SW 1271 (cell line): ENCODE data around the gene ERBIN.
"Not testable (repeated sequence)": the region's sequence is repeated elsewhere in the genome, so short reads cannot be mapped to it uniquely, and the experiment has no call there.

Experiments
- DNase-seq, 2 experiments: peaks; one replicate each; lab custom pipeline; 2025; lab: John Stamatoyannopoulos, UW

The ERBIN gene

DNA sequence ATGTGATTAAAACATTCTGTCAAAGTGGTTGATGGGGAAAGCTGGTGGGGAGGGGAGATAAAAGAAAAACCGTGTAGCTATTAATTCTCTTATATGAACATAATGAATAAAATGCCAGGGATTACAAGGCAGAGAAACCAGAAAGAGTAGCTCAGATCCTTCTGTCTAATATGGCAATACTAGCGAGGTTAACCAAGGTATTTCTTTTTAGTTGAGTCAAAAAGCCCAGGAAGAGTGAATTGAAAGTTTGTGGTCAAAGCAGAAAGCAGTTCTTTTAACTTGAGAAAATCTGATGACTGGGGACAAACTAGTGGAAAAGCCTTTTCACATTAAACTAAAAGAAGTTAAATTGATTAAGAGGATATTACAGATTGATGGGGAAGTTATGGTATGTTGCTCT, 76.0 kb downstream of the ERBIN start:
- no peak for DNase-seq

DNA sequence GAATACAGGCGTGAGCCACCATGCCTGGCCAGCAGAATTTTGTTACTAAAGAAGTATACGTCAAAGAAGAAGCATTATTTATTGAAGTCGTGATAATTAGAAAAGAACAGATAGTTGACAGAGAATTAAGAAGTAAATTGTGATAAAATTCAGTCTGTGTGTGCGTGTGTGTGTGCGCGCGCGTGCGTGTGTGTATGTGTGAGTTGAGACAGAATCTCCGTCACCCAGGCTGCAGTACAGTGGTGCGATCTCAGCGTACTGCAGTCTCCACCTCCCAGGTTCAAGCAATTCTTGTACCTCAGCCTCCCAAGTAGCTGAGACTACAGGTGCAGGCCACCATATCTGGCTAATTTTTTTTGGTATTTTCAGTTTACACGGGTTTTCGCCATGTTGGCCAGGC, 77.8 kb downstream of the ERBIN start:
- no peak for DNase-seq

DNA sequence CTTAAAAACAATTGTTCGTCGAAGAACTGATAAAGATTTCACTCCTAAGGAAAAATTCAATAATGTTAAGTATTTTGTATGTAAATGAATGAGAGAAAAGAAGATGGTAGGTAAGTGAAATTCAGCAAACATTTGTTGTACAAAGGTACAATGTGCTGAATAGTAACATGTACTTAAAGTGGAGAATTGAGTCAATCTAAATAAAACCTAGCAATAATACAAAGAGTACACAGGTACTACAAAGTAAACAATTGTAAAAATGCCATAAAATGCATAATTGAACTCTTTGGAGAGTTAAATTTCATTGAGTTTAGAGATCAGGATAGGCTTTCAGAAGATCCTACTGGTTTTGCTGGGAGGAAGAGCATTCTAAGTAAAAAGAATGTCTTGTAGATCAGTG, 82.9 kb downstream of the ERBIN start:
- DNase-seq = no peak

DNA sequence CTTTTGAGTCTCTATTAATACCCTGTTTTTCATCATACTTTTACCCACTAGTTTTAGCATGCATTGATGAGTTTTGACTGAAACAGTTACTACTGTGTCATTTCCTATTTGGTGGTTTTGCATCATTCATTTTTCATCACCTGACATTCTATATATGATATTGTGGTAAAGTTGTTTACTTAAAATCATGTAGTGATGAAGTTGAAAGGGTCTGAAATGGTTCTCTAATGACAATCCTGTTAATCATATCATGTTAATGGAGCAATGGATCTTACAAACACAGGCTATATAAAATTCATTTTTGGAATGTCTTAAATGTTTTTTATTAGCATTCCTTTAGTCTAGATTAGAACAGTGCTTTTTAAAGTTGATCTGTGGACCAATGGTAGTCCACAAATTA, 84.1 kb downstream of the ERBIN start:
- no peak for DNase-seq

DNA sequence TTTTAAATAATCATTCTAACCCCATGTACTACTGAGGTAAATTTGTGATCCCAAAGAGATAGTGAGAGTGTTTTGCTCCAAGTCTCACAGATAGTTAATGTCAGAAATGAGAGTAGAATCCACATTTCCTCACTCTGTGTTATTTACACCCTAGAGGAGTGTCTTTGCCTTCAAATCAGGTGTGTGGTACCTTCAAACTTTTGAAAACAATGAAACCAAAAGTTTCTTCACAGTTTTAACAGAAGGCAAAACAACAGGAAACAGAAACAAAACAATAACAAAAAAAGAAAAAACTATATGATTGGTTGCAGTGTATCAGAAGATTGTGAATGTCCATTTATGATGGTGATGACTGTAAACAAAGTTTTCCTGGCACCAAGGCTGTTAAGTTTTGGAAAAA, 85.9 kb downstream of the ERBIN start:
- no peak for DNase-seq

DNA sequence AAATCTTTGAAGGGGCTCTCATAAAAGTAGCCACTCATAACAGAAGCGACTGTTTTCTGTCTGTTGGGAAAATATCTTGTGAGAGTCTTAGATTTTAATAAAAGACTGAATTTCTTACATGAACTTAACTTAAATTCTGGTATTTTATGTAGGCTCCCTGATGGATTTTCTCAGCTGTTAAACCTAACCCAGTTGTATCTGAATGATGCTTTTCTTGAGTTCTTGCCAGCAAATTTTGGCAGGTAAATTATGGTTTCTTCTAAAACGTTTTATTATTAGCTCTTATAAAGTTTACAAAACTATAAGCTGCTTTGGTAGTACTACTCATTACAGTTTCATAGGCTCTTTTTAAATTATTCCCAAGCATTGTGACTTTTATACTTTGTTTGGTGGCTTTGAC, 87.0 kb downstream of the ERBIN start:
- no peak for DNase-seq

DNA sequence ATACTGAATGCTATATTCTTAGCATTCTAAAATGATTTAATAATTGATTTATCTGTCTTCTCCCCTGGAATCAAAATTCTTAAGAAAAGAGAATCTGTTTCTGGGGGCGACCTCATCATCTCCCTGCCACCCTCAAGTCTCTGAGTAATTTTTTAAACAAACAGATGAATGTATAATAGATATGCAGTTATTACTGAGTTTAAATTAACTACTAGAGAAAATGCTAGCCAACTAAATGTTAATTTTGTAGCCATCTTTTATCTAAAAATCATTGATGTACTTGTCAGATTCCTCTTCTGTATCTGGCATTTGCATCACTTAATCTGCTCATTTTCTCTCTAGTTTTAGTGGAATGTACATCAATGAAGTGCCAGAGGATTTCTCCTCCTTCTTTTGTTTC, 87.5 kb downstream of the ERBIN start:
- DNase-seq = no peak

DNA sequence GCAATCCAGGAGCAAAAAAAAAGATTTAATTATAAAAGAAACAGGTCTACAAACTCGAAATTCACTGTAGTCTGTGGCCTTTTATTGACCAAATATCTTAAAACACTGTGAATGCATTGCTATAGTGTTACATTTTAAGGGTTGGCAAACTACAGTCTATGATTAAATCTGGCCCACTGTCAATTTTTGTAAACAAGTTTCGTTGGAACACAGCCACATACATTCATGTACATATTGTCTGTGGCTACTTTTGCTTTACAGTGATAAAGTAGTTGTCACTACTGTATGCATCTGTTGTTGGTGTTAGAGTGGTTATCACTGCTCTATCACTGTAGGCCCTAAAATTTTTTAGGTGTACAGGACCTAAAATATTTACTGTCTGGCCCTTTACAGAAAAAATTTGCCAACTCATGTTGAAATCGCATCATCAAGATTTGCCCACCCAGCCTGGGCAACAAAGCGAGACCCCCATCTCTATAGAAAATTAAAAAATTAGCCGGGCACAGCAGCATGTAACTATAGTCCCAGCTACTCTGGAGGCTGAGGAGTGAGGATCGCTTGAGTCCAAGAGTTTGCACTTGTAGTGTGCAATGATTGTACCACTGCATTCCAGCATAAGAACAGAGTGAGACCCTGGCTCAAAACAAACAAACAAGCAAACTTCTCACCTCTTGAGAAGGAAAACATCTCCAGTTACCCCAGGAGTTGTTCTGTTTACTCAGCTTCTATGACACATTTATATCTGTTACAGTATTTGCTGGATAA, 89.0 kb downstream of the ERBIN start:
- no peak for DNase-seq

DNA sequence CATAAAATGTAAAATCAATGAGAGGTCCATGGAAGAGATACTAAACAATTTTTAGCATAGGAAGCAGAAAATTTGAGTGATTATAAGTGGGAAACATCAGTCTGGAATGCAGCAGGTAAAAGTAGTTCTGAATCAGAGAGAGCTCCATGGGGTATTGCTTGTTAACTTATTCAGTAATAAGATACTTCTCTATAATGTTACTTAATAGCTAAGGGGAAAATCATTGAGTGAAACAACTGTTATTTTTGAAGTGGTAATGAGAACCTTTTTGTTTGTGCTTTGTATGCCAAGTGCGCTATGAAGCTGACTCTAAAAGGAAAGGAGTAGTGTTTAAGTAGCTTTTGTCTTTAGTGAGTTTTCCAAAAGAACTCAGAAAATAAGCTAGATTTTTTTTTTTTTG, 95.2 kb downstream of the ERBIN start:
- DNase-seq = no peak

DNA sequence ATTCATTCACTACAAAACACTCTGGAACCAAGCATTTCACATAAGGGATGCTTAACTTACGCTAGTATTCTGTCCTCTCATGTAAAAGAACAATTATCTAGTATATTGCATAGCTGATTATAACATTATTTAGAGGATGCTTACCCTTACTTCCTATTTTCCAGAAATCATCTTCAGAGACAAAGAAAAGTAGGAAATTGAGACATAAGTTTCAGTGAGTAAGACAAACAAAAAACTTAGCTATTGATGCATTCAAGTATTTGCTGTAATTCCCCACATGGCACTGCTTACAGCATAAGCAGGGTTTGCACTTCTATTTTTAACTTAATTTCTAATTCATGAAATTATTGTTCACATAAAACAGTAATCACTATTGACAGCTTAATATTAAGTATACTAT, 112.9 kb downstream of the ERBIN start:
- no peak for DNase-seq

DNA sequence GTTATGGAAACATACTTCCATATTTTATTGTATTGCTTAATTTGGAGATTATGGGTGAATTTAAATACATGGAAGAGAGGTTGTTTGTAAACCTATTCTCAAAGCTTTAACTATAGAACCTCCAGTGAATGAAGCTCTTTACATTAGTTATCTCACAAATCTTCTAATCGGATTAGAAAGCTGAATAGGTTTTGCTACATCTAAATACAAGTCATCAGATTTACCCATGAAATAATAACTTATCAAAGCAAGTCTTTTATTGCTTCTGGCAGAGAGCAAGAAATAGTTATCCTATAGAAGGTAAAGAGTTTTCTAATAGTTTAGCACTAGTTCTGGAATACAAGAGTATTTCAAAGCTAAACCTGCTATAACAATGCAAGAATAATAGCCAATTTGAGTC, 113.3 kb downstream of the ERBIN start:
- no peak for DNase-seq

DNA sequence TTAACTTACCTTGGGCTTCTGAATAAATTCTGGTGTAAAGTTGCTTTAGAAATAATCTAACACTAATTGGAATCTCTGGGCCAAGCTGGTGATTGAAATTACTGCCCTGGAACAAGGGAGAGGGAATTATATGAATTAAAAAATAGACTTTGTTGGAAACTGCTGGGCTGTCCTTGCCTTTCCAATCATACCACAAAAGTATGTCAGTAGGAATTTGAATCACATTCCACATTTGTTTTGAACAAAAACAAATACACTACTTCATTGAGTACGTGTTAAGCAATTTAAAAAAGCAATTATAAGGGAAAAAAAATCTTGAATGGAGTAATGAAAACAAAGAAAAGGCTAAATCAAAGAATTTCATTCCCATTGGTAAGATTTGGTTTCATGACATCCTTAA, 115.3 kb downstream of the ERBIN start:
- DNase-seq = no peak

DNA sequence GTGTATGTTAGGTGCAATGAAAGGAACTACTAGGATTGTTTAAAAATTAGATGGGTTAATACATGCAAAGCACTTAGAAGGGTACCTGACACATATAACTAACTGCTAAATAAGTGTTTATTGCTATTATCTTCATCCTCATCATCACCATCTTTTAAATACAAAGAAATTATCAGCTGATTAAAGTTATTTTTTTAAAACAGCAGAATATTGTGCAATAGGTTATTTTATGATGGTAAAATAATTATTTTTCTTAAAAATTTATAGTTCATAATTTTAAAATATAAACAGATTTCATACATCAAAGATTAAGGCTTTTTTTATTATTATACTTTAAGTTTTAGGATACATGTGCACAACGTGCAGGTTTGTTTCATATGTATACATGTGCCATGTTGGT, 130.9 kb downstream of the ERBIN start:
- no peak for DNase-seq

DNA sequence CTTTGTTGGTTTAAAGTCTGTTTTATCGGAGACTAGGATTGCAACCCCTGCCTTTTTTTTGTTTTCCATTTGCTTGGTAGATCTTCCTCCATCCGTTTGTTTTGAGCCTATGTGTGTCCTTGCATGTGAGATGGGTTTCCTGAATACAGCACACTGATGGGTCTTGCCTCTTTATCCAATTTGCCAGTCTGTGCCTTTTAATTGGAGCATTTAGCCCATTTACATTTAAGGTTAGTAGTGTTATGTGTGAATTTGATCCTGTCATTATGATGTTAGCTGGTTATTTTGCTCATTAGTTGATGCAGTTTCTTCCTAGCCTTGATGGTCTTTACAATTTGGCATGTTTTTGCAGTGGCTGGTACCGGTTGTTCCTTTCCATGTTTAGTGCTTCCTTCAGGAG, 134.9 kb downstream of the ERBIN start:
- not testable (repeated sequence) for DNase-seq

DNA sequence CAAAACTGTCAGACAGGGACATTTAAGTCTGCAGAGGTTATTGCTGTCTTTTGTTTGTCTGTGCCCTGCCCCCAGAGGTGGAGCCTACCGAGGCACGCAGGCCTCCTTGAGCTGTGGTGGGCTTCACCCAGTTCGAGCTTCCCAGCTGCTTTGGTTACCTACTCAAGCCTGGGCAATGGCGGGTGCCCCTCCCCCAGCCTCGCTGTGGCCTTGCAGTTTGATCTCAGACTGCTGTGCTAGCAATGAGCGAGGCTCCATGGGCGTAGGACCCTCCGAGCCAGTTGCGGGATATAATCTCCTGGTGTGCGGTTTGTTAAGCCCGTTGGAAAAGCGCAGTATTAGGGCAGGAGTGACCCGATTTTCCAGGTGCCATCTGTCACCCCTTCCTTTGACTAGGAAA, 136.7 kb downstream of the ERBIN start:
- not testable (repeated sequence) for DNase-seq

DNA sequence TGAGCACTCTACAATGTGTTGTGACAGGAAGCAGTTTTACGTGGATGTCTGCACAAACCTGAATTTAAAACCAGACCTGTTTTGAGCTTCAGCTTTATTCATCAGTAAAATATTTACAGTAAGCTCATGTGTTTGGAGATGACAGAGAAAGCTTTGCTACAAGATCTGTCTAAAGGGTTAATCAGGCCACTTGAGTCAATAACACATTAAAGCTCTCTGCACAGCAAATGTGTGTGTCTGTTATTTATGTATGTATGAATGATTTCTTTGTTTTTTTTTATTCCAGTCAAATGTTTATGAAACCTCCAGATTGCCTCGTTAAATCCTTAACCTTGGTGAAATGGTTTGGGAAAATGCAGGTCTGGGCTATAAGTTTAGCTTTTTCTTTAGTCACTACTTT, 140.5 kb downstream of the ERBIN start:
- no peak for DNase-seq

DNA sequence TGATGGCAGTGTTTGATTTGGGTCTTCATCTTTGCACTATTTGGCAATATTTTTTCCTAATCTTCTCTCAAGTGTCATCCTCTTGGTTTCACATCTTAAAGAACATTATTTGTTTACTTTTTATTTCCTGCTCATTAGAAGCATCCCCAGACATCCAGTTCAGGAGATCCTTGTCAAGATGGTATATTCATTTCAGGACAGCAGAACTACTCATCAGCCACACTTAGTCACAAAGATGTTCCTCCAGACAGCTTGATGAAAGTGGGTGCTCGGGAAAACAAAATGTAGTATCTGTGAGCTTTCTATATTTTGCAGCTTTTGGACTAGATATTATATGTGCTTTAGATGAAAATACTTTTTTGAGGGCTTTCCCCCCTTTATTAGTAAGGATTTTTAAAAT, 145.7 kb downstream of the ERBIN start:
- no peak for DNase-seq

DNA sequence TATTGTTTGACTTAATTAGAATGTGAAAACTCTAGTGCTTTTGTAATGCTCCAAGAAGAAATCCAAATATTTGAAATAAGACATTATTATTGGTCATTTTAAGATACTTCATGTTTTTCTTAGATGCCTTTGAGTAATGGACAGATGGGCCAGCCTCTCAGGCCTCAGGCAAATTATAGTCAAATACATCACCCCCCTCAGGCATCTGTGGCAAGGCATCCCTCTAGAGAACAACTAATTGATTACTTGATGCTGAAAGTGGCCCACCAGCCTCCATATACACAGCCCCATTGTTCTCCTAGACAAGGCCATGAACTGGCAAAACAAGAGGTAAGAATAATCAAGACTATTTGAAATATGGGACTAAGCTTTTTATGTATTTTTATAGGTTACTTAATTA, 148.5 kb downstream of the ERBIN start:
- no peak for DNase-seq

DNA sequence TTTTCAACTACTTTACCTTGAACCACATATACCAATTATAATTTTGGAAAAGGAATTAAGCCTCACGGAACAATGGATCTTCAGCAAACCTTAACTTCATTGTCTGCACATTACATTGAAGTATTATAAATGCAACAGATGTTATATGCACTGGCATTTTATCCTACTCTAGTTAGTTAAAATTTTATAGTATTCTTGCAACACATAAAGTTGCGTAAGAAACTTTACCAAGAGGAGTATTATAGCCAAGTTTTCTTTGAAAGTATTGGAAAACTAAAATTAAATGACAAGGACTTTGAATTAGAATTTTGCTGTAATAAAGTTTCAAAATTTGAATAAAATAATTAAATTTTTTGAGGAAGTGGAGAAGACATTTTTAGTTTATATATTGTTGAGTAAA, 154.3 kb downstream of the ERBIN start:
- DNase-seq = no peak

DNA sequence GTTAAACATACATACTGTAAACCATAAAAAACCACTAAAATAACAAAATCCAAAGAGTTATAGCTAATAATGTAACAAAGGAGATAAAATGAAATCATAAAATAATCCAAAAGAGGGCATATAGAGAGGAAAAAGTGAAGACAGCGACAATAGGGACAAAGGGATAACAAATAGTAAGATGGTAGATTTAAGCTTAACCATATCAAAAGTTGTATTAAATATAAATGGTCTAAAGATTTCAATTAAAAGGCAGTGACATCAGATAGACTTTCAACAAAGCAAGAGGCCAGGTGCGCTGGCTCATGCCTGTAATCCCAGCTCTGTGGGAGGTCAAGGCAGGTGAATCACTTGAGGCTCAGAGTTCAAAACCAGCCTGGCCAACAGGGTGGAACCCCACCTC, 163.0 kb downstream of the ERBIN start:
- no peak for DNase-seq

DNA sequence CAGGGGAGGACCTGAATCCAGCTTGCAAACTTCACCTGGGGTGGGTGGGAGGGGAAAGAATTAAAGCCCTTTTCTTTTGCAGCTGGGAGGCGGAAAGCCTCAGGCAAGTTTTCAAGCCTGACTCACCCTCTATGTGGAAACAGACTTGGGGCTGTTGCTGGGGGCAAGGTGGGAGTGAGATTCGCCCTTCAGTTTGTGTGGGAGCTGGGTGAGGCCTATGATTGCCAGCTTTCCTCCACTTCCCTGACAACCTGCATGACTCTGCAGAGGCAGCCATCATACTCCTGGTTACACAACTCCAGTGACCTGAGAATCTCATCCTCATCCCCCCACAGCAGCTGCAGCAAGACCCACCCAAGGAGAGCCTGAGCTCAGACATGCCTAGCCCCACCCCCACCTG, 174.5 kb downstream of the ERBIN start:
- no peak for DNase-seq

DNA sequence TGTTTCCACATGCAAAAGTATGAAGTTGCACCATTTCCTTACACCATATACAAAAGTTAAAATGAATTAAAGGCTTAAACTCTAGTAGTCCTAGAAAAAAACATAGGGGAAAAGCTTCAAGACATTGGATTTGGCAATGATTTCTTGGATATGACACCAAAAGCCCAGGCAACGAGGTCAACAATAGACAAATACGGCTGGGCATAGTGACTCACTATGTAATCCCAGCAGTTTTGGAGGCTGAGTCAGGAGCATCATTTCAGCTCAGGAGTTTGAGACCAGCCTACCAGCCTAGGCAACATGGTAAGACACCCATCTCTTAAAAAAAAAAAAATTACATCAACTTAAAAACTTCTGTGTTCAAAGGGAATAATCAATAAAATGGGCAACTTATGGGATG, 186.8 kb downstream of the ERBIN start:
- DNase-seq = no peak

DNA sequence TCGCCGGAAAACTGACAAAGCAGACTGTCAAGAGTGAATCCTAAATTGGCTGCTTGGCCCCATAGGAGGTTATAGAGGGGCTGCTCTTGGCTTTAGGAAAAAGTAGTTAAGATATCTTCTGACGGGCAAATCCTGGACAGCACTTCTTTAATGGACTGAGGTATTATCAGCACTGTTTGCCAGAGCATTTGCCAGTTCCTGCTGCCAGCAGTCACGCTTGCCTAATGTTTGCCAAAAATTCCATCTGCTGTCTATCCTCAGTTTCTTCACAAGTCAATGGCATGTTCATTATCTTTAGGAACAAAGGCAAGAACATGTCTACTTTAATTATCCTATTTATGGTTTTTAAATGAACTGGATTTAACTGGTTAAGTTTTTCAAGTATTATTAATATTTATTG, 191.9 kb downstream of the ERBIN start:
- no peak for DNase-seq

DNA sequence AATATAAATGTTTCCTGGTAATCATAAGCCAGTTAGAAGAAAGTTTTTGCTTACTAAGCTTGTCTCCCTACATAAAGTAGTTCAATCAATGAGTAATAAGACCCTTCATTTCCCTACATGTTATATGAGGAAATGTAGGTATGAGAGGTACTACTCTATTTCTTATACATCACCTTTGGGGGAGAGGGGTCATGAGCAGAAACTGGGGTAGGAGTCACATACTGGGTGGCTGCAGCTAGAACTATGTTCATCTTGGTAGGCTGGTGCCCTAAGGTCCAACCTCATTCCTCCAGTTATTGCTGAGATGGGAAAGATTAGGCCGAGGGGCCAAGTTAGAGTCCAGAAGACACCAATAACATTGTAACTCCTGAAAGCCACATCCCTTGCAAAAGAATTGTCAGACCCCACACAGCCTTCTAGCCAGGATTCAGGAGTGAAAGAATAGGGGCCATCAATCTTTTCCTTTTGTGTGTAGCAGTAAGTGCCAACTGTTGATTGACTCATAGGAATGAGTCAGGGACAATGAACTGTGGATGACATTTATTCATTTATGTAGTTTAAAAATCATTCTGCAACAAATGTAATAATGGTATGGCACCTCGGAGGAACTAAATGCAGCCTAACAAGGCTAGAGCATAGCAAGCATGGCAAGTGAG, 196.1 kb downstream of the ERBIN start:
- no peak for DNase-seq
